ENCODE measurements around the gene LCN15.

Gene LCN15

GRCh38 chr9:136746621-136747020, 17.7 kb downstream of the LCN15 start:
- Histone ChIP-seq H3K27me3 (no peaks in the 10 kb centered on the region), H3K36me3 (no peaks in the 10 kb centered on the region), H3K4me3 (ENCODE audit: low read depth, low read length) (no peak overlapping the region), H3K9me3 (no peaks in the 10 kb centered on the region), H3K4me1 (no peaks in the 10 kb centered on the region)
- TF ChIP-seq CTCF (IDR thresholded peaks at IDR 0.05; ENCODE audit: low read depth, low read length): no peak
- no peak for DNase-seq

- Histone ChIP-seq H3K4me1 (peaks cover 3% of the 10 kb centered on the region; the same call in 1 of the 2 replicates), H3K4me3 (ENCODE audit: low read depth, low read length) (no peak overlapping the region), H3K36me3 (no peaks in the 10 kb centered on the region), H3K9me3 (no peaks in the 10 kb centered on the region), H3K27me3 (no peaks in the 10 kb centered on the region)
- no peak for TF ChIP-seq CTCF (IDR thresholded peaks at IDR 0.05; ENCODE audit: low read depth, low read length)
- DNase-seq: no peak
Observed at GRCh38 chr9:136746155-136746490, 18.2 kb downstream of the LCN15 start.

DNA sequence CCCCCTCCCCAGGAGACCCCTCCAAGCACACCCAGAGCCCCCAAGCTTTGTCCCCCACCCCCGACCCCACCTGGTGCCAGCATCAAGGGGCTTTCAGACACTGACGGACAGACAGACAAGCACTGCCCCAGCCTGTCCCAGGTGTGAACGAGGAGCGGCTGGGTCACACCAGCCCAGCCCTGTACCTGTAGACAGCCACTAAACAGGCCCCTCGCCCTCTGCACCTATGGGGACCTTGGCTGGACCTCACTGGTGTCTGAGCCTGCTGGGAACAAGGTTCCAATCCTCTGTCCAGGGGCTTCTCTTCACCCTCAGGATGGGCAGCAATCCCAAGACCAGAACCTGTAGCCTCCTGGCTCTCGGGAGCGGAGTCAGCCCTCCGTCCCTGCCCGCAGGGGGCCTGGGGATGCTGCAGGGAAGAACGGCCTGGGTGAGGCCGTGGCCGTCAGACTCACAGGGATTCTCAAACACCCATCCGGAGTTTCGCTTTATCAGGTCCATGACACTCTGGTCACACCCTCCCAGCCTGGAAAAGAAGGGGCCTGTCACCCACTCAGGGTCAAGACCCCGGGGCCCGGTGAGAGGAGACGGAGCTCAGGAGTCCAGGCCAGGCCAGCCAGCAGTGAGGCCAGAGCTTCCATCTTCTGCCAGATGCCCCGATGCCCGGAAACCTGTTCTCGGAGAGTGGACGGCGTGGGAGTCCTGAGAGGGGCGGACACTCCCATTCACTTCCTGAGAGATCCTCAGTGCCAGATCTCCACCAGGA, 18.7 kb downstream of the LCN15 start:
- DNase-seq: no peak
- no peaks in the 10 kb centered on the region for H3K9me3 ChIP-seq
- H3K27me3 ChIP-seq: no peaks in the 10 kb centered on the region
- TF ChIP-seq CTCF (IDR thresholded peaks at IDR 0.05; ENCODE audit: low read depth, low read length): no peak
- no peaks in the 10 kb centered on the region for H3K36me3 ChIP-seq
- no peak overlapping the region for H3K4me3 ChIP-seq (ENCODE audit: low read depth, low read length)
- peaks cover 7% of the 10 kb centered on the region; the same call in 1 of the 2 replicates for H3K4me1 ChIP-seq

GRCh38 chr9:136744773-136745172, 19.5 kb downstream of the LCN15 start:
- DNase-seq: no peak
- no peaks in the 10 kb centered on the region for H3K36me3 ChIP-seq
- TF ChIP-seq CTCF (IDR thresholded peaks at IDR 0.05; ENCODE audit: low read depth, low read length): no peak
- H3K9me3 ChIP-seq: no peaks in the 10 kb centered on the region
- no peak overlapping the region for H3K4me3 ChIP-seq (ENCODE audit: low read depth, low read length)
- H3K27me3 ChIP-seq: no peaks in the 10 kb centered on the region
- H3K4me1 ChIP-seq: peaks cover 7% of the 10 kb centered on the region; the same call in 1 of the 2 replicates

- no peak for DNase-seq
- no peak for TF ChIP-seq CTCF (IDR thresholded peaks at IDR 0.05; ENCODE audit: low read depth, low read length)
- no peak overlapping the region for H3K4me3 ChIP-seq (ENCODE audit: low read depth, low read length)
- H3K36me3 ChIP-seq: no peaks in the 10 kb centered on the region
- H3K27me3 ChIP-seq: no peaks in the 10 kb centered on the region
- no peaks in the 10 kb centered on the region for H3K9me3 ChIP-seq
- peaks cover 7% of the 10 kb centered on the region; the same call in 1 of the 2 replicates for H3K4me1 ChIP-seq
Observed at GRCh38 chr9:136743639-136744211, 20.6 kb downstream of the LCN15 start.

Data from BE2C (cell line).